GM10847 (cell line): ENCODE results near the gene PTRHD1.

Experiments
- POLR2A ChIP-seq: IDR thresholded peaks from 2 replicates; pipeline ENCODE4 v1.6.1; 2011; ENCODE audit not compliant: insufficient read length; ENCODE audit errors: extremely low read depth

The PTRHD1 gene

DNA sequence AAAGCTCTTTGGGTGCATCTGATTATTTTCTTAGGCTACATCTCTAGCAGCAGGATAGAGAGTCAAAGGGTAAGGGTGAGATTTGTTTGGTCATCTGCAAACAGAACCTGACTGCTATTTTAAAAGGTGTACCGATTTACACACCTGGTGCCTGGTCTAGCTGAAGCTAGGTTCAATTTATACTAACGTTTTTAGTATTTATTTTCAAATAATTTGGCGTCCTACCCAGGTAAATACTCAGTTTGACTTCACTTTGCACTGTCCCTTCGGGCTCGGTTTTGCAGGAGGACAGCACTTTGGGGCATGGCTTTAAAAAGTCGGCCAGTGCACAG is 683 bp downstream of the PTRHD1 start:
- no peak for TF ChIP-seq POLR2A

DNA sequence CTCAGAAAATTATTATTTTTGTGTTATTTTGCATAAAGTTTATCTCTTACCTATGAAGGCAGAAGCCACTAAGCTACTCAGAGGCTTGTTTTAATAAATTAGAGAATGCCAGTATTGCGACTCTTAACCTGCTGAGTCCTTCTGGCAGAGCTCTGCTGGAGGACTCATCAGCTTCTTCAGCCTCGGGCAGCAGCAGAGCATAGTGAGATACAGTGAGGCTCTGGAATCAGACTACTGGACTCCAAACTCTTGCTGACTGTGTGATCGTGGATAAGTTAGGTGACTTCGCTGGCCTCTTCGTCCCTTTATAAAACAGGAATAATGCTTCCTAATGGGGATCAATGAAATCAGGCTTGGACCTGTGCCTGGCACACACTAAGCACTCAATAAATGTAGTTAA is 1.7 kb downstream of the PTRHD1 start:
- TF ChIP-seq POLR2A: no peak

DNA sequence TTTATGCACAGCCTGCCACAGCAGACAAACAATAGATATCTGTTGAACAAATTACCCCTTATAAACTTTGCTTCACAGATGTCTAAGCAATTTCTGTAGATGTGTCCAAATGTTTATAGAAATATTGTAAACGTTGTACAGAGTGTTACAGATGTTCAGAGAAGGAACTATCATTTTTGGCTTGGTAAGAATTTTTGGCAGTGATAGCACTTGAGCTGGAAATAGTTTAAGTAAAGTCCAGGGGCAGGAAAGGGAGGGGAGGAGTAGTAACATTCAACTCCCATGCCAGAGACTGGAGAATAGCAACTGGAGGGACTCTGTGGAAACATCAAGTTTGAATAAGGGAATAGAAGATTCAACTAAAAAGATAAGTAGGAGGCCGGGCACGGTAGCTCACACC is 4.4 kb downstream of the PTRHD1 start:
- TF ChIP-seq POLR2A: no peak

DNA sequence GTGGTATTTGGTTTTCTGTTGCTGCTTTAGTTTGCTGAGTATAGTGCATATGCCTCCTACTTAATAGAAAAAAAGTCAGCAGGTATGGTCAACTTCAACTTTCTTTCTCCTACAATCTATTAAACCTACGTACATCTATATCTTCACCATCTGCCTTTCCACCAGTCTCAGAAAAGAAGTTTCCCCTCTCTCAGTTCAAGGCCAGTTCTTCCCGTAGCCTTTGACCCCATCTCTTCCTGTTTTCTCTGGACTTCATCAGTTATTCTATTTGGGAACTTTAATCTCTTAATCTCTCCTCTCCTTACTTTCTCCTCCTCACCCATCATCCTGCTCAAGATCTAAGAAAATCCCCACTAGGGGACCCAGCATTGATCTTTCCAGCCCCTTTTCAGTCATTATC is 5.7 kb downstream of the PTRHD1 start:
- TF ChIP-seq POLR2A: no peak

DNA sequence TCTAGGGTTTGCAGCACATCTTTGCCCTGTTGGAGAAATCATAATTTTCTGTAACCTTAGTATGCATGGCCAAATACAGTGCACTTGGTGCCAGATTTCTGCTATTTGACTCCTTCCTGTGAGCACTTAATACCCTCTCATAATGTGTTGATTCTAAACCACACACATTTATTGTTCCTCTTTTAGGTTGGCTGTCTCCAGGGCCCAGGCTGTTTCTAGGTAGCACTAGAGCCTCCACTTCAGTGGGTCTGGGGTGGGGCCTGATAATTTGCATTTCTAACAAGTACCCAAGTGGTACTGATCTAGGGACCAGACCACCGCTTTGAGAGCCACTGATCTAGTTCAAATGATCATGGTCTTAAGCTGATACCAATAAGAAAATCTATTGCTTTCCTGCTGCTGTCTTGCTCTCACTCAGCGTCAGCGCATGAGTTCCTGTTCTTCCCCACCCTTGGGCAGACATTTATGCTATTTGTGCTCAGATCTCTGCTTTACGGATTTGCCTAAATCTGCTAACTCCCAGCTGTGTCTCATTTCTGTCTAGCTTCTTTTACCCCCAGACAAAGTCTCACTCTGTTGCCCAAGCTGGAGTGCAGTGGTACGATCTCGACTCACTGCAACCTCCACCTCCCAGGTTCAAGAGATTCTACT is 7.4 kb downstream of the PTRHD1 start:
- TF ChIP-seq POLR2A: no peak

DNA sequence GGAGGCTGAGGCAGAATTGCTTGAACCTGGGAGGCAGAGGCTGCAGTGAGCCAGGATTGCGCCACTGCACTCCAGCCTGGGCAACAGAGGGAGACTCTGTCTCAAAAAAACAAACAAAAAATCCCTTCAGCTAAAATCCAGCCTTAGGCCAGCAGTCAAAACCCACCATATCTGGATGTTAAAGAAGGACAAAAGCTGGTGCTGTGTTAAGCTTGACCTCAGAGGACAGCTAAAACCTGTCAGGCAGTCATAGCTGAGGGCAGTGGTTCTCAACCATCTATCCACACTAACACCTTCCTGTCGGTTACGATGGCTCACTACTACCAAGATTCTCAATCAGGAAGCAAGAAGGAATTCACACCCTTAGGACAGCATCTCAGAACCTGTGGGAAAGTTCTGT is 9.6 kb downstream of the PTRHD1 start:
- no peak for TF ChIP-seq POLR2A

DNA sequence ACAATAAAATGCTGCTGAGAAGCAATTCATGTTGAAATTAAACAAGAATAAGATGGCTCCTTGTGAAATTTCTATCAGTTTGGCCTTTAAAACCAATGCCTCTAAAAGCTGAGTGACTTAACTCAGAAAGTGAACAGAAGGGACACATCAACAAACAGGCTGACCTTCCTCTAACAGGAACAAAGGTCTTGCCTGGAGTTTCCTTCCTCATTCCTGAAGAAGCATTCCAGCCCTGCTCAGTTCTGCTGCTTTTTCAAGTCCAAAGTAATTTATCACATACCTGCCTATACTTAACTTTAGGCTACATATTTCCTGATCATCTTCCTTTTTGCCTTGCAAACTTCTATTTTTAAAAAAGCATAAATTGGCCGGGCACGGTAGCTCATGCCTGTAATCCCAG is 14.1 kb downstream of the PTRHD1 start:
- TF ChIP-seq POLR2A: no peak

DNA sequence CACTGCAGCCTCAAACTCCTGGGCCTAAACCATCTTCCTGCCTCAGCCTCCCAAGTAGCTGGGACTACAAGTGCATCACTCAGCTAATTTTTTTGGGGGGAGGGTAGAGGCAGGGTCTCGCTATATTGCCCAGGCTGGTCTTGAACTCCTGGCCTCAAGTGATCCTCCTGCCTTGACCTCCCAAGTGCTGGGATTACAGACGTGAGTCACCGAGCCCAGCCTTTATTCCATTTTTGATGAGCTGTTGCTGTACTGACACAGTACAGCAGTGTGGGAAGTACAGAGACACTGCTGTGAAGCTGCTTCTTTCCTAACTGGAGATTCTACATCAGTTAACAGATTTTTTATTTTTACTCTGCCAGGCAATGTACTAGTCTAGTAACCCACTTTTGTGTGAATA is 18.8 kb downstream of the PTRHD1 start:
- no peak for TF ChIP-seq POLR2A

DNA sequence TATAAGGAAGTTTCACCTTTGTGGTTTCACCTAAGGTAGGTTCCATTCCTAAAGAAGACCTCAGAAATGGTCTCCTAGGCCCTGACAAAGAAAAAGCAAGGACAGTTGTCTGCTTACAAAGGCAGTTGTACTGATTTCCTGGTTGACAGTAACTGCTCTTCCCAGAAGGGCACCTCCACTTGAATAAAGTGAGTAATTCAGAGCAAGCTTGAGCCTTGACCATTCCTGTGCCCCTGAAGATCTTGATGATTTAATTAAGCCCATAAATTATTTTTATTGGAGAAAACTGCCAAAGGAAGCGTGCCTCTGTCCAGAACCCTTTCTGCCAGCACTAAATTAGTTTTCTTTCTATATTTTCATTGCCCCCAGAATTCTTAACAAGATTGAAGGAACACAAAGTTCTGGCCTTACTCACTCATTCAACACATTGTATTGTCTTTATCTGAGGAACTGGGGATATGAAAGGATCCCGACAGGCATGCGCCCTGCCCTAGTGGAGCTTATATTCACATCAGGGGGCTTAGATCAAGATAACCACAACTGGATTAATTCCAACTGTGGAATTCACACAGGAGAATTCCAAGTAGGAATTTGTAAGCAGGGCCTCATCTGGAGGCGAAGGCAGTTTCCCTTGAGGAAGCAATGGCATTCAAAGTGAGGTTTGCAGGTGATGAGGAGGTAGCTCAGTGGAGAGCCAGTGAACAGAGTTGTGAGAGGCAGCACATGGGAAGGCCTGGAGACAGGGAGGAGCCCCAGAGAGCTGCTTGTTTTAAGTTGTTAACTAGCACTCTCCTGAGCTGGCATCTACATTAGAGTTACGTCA is 21.2 kb downstream of the PTRHD1 start:
- TF ChIP-seq POLR2A: no peak

DNA sequence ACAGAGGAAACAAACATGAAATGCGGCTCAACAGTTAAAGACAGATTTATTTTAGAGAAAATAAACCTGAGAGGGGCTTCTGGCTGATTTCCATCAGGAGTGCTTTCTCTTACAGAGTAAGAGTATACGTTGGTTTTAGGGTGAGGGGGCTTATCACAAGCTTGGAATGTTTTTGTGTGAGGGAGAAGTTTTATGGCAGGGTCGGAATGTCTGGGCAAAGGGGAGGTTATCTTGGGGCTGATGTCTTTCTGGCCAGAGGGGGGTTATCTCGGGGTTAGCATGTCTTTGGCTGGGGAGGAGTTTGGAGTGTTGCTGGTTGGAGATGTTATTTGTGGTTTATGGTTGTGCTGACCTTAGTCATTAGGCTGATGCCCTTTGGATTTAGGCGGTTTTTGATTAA is 22.1 kb downstream of the PTRHD1 start:
- TF ChIP-seq POLR2A: no peak

DNA sequence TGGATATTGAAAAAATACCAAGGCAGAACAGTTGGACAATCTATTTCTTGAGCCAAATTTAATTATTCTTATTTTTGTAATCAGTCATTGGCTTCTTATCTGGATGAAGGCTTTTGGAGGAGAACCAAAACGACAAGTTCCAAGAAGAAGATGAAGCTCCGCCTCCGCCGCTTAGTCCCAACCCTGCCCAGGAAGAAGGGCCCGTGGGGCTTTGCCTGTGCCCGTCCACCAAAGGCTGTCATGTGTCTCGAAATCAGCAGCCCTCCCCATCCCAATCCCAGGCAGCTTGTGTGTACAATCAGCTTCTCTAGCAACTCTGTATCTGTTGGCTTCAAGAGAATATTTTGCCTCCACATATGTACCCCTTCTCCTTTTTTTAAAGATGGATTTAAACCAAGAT is 24.6 kb downstream of the PTRHD1 start:
- no peak for TF ChIP-seq POLR2A

DNA sequence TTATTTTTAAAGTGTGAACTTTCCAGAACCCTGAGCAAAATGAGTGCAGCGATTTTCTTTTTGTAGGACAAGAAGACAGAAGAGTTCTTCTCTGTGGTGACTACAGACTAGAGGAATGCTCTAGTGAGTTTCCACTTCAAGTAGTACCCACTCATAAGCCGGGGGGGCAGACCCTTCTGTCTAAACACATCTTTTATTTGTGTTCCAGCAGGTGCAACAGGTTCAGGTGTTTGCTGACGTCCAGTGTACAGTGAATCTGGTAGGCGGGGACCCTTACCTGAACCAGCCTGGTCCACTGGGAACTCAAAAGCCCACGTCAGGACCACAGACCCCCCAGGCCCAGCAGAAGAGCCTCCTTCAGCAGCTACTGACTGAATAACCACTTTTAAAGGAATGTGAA is 25.2 kb downstream of the PTRHD1 start:
- no peak for TF ChIP-seq POLR2A

DNA sequence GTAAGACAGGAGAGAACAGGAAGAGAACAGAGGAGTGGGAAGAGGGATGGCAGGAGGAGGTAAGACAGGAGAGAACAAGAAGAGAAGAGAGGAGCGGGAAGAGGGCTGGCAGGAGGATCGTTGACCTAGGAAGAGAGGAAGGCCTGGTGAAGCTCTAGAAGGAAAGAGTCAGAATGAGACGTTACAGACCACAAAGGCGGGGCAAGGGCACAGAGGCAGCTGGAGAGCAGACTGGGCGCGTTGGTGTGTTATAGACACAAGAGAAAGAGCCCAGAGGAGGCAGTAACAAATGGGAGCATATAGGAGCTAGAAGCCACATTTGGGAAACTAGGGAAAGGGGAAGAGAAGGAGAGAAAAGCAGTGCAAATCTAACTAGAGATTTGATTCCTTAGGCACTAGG is 26.6 kb downstream of the PTRHD1 start:
- TF ChIP-seq POLR2A: no peak

DNA sequence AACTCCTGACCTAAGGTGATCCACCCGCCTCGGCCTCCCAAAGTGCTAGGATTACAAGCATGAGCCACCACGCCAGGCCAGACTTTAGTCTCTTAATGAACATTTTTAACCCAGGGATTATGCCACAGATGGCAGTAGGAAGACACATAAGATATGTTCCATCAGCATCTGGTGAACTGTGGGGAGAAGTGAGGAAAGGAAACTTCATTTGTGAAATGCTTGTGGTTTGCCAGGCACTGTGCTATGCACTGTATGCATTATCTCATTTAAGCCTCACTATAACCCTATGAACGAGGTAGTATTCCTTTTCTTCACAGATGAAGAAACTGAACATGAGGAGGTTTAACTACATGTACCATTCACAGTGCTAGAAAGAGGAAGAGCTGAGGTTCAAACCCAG is 29.3 kb downstream of the PTRHD1 start:
- no peak for TF ChIP-seq POLR2A

DNA sequence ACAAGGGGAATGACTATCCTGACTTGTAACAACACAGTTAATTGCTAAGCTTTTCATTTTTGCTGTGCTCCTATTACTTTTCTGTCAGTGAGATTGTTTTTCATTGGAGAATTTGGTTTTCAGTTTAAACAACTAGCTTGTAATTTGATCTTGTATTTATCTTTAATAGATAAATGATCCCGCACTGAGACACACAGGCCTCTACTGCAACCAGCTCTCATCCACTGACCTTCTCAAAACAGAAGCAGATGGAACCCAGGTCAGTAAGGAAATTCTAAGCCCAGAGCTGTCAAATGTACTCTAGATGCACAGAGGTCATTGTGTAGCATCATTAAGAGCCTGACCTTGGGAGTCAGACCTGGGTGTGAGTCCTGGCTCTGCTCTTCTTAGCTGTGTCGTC is 30.7 kb downstream of the PTRHD1 start:
- TF ChIP-seq POLR2A: no peak

DNA sequence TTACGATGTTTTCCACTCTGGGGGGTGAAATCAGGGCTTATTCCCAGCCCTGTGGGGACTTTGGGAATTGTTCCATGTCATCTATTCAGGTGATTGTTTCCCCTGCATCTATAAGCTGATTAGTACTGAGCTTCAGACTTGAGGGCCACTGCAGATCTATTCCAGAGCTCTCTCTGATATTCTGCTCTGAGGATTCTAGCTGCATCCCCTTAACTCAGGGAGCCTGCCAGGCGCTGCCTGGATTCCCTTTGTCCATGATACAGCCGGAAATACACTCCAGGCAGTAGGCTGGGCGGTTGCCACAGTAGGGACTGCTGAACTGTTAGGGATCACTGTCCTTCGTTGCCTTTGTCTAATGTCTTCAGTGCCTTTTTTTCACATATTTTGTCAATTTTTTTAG is 31.3 kb downstream of the PTRHD1 start:
- no peak for TF ChIP-seq POLR2A

DNA sequence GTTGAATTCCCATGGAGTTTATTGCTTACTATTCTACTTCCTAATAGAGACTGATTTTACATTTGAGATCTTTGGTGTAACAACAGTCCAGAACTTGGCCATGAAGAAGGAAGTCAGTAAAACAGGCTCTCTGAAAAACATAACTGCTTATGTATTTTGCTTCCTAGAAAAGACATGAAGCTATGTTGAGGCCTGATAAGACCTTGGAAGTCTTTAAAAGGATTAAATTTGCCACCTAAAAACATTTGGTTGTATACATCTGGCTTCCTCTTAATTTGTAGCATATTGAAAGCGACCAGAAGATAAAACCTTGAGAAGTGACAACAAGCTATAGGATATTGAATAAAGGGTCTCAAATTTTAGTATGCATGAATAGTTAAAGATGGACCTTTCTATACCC is 36.4 kb downstream of the PTRHD1 start:
- no peak for TF ChIP-seq POLR2A
